ENCODE results near the gene WWOX.

Gene WWOX

DNA sequence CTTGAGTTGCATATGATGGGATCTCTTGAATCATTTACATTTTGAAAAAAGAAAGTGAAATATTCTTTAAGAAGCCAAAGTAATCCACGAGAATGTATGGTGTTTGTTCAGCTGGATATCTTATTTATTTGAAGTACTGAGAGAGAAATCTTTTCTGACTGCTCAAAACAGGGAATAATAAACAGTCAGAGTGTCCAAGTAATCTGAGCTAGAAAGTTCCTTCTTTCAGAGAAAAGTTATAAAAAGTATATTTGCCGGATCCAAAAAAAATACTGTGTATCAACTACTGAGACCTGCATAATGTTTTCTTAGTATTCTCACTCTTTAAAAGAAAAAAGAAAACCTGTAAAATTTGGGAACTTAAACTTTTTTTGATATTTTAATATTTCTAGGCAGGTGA lies 350.8 kb downstream of the WWOX start:
- in situ Hi-C loops (cut with HindIII; ENCODE audit: low sequenced_read_pairs), result no loop called here

DNA sequence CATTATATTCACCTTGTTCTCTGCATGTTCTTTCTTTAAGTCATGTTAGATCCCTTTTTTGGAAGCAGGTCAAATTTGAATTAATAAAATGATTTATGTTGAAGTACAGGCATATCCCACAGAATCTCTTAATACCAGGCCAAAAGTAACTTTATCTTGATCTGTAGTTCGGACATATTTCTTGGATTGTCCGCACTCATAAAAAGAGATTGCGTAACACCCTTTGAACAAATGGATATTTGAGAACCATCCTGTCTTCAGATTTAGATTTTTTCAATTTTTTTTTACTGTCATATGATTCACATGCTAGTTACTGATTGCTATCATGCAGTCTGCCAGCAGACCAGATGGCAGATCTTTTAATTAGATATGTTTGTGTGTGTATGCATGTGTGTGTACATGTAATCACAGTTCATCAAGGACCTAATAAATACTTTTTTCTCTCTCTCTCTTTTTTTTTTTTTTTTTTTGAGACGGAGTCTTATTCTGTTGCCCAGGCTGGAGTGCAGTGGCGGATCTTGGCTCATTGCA lies 352.6 kb downstream of the WWOX start:
- in situ Hi-C loops (cut with HindIII; ENCODE audit: low sequenced_read_pairs), result no loop called here

DNA sequence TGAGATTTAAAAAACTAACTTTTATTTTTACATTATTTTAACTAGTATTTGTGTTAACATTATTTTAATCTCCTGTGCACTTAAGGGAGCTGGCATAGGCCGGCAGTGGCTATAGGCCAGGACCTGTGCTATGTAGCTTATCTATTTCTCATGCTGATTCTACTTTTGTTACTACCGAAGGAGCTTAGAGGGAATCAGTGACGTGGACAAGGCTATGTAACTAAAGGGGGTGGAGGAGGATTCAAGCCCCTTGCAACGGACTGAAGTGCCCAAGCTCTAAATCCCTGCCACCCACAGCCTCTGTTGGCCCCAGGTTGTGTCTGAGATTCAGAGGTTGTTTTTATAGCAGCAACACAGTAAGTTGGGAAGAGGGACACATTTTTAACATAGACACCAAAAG lies 356.4 kb downstream of the WWOX start:
- in situ Hi-C loops (cut with HindIII; ENCODE audit: low sequenced_read_pairs), result no loop called here

DNA sequence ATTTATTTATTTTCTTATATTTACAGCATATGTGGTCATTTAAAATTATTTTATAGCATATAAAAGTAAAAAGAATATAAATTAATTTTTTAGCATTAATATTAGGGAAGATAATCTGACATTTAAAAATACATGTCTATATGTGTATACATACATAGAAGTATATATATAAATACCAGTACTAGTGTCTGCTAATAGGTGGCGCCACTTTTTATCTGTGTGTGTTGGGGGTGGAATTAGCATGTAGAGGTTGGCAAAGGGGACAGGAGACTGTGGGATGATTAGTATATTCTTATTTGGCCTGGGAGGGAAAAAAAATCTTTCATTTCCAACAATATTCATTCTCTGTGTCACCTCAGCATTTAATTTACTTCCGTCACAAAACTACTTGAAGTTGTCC lies 359.1 kb downstream of the WWOX start:
- in situ Hi-C loops (cut with HindIII; ENCODE audit: low sequenced_read_pairs), result no loop called here

DNA sequence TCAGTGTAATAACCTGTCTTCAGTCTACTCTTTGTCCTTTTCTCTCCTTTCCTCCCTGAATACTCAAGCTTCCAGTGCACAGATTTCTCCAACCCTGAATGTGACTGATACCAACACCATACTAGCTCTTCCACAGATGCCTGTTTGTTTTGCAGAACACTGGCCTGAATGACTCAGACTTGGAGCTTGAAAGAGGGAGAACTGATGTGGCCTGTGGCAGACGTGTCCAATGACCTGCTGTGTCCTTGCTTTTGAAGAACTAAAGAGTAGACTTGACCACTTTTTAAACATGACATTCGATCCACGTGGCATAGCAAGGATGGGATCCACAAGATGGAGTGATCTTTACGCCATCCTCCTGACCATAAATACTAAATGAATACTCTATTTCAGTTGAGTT lies 361.0 kb downstream of the WWOX start:
- in situ Hi-C loops (cut with HindIII; ENCODE audit: low sequenced_read_pairs), result no loop called here

DNA sequence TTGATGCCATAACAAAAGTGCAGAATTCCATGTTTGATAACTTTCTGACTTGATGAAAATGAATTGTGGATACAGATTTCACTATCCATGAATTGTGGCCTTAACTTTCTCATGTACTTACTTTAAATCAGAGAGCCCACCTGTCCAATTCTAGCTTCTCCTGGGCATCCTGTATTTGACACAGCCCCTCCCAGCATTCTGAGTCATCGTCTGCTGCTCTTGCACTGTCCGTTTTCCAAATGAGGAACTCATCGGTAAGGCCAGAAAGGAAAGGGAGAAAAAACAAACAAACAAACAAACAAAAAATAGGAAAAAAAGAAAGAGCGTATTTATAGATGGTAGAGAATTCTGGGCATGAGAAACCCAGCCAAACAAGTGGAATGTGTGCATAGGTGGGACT lies 361.6 kb downstream of the WWOX start:
- in situ Hi-C loops (cut with HindIII; ENCODE audit: low sequenced_read_pairs), result no loop called here

DNA sequence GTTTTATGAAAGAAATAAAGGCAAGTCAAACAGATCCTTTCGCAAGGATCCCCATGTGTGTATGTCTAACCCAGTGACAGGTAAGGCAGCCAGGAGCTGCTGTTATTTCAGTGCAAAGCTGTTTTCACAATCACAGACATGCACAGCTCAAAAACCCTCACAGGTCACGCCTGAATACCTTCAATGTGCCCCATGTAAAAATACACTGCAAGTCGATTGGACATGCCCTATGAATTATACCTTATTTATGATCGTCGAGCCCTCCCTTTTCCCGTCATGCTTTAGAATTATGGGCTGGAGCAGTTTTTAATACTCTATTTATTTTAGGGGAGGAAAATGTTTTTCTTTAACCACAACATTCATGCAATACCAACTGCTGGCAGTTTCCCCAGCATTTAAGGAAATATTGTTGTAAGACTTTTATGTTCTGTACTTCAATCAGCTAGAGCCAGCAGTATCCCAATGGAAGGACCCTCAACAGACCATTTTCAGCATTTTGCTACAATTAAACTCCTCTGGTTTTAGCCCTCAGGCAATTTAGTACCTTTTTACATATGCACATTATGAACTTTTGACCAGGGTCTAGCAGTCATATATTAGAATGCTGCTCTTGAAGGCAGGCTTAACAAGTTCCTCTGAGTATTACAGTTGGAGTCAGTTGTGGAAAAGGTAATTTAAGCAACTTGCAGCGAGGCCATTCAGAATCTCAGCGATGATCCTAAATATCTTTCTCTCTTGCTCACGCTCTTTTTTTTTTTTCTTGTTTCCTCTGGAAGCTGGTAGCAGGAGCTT lies 362.2 kb downstream of the WWOX start:
- in situ Hi-C loops (cut with HindIII; ENCODE audit: low sequenced_read_pairs), result no loop called here

DNA sequence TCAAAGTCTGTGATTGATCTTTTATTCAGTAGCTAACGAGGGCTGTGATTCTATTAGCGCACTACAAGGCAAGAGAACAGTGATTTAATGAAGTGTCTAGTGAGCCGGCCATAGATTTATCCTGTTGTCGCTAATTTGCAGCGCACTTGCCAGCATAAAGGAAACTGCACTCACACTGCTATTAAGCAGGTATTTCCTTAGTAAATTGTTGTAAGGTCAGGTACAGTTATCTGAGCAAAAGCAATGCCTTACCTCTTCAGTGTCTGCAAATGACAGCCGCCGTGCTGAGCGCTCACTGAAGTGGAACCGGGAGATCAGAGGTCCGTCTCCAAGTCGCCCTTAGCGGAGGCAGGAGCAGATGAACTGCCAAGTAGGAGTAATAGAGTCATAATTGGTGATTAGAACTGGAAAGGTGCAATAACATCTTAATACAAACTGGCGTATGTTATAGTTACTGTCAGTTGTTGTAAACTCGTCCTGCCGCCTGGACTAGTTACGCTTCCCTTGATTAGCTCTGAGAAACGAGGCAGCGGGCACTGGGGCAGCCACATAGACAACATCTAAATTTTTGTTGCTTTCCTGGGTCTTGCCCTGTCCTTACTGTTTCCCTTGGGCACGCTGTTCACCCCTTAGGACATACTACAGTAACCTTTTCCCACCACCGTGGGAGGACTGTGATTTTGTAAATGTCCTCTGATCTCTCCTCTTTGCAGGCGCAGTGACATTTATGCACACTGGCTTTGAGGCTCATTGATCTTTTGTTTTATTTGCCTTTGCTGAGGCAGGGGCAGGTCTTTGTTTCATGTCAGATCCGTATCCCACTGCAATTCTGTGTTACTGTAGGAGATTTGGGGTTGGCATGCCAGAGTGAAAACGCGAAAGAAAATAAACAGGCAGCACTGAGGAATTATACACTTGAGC lies 363.1 kb downstream of the WWOX start:
- in situ Hi-C loops (cut with HindIII; ENCODE audit: low sequenced_read_pairs), result no loop called here

DNA sequence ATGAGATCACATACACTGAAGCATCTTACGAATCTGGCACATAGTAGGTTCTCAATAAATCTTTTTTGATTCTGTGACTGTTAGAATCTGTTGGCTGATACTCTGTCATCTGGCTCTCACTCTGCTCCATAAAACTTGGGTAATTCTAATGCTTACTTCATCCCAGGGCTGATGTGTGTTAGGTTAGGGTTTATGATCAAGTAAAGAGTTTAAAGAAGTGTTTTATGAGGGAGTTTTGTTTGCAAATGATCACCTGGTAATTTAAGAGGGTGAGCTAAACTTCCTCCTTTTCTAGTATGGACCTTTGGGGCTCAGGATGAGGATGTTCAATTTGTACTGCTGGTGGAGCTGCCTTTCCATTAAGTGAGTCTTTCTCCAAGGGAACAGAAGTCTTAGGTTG lies 364.1 kb downstream of the WWOX start:
- in situ Hi-C loops (cut with HindIII; ENCODE audit: low sequenced_read_pairs), result no loop called here

DNA sequence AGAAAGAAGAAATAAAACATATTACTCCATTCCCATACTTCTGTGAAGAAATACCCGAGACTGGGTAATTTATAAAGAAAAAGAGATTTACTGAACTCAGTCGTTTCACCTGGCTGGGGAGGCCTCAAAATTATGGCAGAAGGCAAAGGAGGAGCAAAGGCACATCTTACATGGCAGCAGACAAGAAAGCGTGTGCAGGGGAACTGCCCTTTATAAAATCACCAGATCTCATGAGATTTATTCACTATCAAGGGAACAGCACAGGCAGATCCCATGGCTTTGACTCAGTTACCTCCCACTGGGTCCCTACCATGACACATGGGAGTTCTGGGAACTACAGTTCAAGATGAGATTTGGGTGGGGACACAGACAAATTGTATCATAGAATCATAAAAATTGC lies 365.4 kb downstream of the WWOX start:
- in situ Hi-C loops (cut with HindIII; ENCODE audit: low sequenced_read_pairs), result no loop called here

DNA sequence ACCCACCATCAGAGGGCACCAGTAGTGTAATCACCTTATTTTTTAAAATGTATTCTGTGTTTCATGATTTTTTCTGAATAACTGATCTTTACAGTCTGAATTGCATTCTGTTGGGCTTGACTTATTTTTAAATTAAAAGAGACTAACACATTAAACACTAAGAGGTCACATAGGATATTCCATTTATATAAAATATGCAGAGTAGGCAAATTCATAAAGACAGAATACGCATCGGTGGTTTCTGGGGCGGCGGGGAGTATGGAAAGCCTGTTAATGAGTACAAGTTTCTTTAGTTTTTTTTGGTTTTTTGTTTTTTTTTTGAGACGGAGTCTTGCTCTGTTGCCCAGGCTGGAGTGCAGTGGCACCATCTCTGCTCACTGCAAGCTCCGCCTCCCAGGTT lies 366.3 kb downstream of the WWOX start:
- in situ Hi-C loops (cut with HindIII; ENCODE audit: low sequenced_read_pairs), result no loop called here

DNA sequence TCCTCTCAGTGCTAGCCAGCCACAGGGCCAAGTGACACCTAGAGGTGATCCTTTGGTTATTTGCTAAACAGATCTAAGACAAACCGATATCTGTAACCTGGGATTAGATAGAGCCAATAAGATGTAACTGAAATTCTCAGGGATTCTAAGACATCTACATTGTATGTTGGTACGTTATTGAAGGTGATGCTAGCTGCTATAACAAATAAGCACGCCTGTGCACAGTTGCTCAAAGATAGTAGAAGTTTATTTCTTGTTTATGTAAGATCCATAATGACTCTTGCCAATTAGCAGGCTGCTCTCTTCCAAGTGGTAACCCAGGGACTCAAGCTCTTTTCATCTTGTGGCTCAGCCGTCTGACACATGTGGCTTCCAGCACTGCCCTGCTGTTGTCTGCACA lies 370.3 kb downstream of the WWOX start:
- in situ Hi-C loops (cut with HindIII; ENCODE audit: low sequenced_read_pairs), result no loop called here

DNA sequence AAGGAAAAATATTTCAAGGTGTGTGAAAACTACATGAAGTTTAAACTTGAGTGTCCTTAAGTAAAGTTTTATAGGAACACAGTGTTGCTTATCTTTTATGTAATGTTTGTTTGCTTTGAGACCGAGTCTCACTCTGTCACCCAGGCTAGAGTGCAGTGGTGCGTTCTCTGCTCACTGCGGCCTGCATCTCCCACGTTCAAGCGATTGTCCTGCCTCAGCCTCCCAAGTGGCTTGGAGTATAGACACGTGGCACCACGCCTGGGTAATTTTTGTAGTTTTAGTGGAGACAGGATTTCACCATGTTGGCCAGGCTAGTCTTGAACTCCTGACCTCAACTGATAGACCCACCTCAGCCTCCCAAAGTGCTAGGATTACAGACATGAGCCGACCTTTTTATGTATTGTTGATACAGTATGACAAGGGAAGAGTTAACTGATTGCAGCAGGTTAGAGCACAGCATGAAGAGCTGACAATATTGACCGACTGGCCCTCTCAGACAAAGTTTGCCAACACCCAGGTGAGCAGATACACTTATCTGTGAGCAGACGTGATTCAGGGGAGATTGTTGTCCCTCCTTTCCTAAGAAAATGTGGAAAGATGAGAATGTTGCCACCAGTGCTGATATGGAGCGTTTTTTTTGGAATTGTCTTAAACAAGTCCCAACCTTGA lies 373.7 kb downstream of the WWOX start:
- in situ Hi-C loops (cut with HindIII; ENCODE audit: low sequenced_read_pairs), result no loop called here

DNA sequence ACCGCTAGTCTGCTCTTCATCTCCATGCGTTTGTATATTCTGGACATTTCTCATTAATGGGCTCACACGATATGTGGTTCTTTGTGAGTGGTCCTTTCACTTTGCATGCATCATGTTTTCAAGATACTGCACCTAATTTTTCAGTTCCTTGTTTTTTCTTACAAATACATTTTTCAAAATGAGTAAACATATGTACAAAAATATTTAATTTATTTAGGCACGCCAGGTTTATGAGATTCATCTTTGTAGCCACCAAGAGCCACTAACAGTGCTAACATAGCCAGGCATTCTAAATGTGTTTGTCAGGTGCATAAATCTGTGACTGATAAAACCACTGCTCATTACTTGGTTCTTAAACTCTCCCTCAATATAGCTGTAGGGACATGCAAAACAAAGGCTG lies 375.3 kb downstream of the WWOX start:
- in situ Hi-C loops (cut with HindIII; ENCODE audit: low sequenced_read_pairs), result no loop called here

DNA sequence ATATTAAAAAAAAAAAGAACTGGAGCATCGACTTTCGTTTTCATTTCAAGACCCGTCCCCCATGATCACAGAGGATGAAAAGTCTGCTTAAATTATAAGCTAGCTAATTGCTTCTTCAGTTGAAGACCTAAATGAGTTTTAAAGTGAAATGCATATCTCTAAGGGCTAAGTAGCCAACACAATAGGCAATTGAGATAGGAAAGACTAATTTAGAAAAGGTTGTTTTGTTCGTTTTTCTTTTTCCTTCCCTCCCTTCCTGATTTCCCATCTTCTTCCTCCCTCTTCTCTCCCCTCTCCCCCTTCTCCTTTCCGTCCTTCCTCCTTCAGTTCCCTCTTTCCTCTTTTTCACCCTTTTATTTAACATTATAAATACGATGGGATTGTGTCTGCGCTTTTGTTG lies 377.2 kb downstream of the WWOX start:
- in situ Hi-C loops (cut with HindIII; ENCODE audit: low sequenced_read_pairs), result no loop called here

DNA sequence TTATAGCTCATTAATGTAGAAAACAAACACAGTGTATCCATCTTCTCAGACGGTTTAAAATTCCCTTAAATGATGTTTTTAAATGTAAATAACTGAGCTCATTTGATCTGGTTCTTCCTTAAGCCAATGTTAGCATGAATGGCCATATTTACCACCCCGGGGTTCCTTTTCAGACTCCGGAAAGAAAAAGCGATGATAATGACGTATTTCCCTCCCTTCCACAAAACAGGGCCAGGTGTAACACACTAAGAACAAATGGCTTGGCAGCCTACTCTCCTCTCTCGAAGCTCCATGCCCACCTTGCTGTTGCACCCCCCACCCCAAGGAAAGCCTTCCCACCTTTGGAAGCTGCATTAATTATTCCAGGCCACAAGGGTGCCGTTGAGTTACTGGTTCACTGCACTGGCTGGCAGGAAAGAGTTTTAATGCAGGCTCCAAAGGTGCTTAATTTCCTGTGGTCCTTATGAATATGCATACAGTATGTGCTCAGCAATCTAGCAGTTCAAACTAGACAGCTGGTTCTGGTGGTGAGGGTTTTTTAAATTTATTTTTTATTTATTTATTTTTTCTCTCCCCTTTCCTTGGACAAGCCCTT lies 378.9 kb downstream of the WWOX start:
- in situ Hi-C loops (cut with HindIII; ENCODE audit: low sequenced_read_pairs), result no loop called here

DNA sequence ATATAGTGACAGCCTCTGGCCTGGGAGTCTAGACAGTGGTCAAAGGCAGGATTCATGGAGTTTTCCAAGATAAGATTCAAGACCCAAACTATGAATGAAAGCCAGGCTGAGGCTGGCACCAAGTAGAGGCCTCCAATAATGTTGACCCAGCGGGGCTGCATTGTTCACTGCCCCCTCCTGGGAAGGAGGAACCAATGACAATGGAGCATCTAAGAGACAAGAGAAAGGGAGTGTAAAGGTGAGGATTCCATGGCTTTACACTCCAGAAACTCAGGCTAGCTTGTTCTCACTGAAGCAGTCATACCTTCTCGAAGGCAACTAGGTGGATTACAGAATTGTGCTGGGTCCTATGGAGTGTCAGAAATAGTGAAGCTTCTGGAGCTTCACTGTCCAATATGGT lies 380.3 kb downstream of the WWOX start:
- in situ Hi-C loops (cut with HindIII; ENCODE audit: low sequenced_read_pairs), result no loop called here

DNA sequence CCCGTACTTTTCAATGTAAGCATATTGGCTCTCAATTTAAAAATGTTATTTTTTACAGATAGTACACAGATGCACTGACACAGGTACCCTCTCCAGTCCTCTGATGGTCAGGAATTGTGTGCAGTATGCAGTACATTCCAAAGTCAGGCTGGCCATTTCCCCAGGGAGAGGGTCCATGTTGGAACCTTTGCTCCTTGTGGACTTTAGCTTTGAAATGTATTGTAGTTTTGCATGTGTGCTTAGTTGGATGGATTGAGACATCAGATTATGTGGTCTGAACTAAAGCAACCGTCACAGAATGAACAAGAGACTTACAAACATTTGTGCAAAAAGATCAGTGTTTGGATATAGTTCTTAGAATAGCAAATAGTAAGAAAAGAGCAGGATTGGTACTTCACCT lies 381.1 kb downstream of the WWOX start:
- in situ Hi-C loops (cut with HindIII; ENCODE audit: low sequenced_read_pairs), result no loop called here

DNA sequence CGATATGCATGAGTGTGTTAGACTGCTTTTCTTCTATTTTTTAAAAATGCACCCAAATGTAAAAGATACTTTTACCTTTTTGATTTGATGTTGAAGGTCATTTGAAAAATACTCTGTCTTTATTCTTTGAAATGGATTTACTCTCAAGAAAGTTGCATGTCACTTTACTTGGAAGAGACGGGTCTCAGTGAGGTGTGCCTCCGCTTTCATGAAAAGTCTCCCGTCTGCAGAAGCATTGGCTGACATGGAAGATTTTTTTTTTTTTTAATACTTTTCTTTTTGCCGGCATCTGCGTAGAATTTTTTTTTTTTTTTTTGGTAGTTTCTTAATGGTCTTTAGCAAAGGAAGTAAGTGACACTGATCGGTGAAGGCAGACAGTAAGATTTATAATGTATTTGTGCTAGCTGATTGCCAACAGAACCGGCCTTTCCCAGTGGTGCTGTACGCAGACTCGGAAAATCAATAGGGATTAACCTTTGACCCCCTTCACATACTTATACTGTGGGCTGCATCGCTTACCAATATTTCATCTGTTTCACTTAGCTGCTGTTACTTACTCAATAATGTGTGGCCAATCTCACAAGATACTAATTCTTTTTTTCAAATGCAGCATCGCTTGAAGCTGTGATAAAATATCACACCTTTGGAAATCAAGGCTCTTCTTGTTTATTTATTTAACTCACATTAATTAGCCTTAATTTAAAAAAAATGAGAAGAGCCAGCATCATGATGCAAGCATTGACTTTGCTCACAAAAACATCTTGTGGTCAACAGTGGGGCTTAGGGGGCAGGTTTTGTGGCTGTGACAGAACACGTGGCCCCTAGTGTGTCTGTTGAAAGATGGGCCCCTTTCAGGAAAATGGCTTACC lies 383.9 kb downstream of the WWOX start:
- in situ Hi-C loops (cut with HindIII; ENCODE audit: low sequenced_read_pairs), result no loop called here

DNA sequence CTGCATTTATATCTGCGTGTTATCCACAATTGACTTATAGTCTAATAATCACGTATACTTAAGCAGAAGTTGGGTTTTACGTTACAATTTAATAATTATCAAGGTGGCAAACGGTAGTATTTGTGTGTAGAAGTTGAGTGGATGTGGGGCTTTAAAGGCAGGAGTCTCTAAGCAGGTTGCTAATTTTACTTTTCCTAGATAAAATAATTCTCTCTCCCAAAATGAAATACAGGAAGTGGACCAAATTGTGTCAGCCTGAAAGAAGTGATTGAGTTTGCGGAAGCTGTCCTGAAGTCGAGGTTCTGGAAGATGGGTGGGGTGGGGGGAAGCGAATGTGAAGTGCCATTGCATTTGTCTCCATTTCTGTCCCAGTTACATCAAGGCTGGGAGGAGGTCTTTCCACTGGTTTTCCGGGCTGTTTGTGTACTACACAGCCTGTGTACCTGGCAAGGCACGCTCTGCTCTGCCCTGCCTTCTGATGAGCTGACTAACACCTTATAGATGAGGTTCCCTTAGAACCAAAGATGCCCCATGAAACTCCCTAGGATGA lies 385.1 kb downstream of the WWOX start:
- in situ Hi-C loops (cut with HindIII; ENCODE audit: low sequenced_read_pairs), result no loop called here
